Progenitor cell of endocrine pancreas (in vitro differentiated cells): ENCODE measurements around the gene ATP1A3. TPM values are rescaled to one million over a fixed set of nuclear protein-coding genes. Genes with fewer than 3 reads are reported as not detected.

ENCODE experiments used
- DNase-seq: peaks from one replicate; pipeline ENCODE4 v3.0.0; 2021; ENCODE audit warnings: low spot score; ENCODE audit not compliant: unreplicated experiment
- H3K27ac Mint-ChIP-seq: 2 replicates; pipeline ENCODE4 v1.8.0; 2021; ENCODE audit warnings: mild to moderate bottlenecking, moderate library complexity, mixed read lengths
- H3K27me3 Mint-ChIP-seq: 2 replicates; pipeline ENCODE4 v1.8.0; 2021; ENCODE audit warnings: mixed read lengths
- H3K36me3 Mint-ChIP-seq: 2 replicates; pipeline ENCODE4 v1.8.0; 2022; ENCODE audit warnings: mixed read lengths; ENCODE audit not compliant: insufficient read depth
- H3K4me1 Mint-ChIP-seq: 2 replicates; pipeline ENCODE4 v1.8.0; 2021; ENCODE audit warnings: low read depth, mixed read lengths
- H3K4me3 Mint-ChIP-seq: 2 replicates; pipeline ENCODE4 v1.8.0; 2021; ENCODE audit warnings: low read depth, mild to moderate bottlenecking, moderate library complexity, mixed read lengths
- H3K9me3 Mint-ChIP-seq: 2 replicates; pipeline ENCODE4 v1.8.0; 2021; ENCODE audit warnings: low read depth, mixed read lengths
- CTCF ChIP-seq: fragments of 200-600 bp; sonication (generic); IDR thresholded peaks from one replicate; pipeline ENCODE4 v1.5.0; 2021; ENCODE audit warnings: antibody characterized with exemption, mild to moderate bottlenecking; ENCODE audit not compliant: unreplicated experiment
- total RNA-seq: library from RNA; stranded (reverse); gene quantifications from 2 replicates; pipeline ENCODE4 v1.2.1, GENCODE V29; 2021

ATP1A3 gene
- total RNA-seq, 1 donor from 2014 or later: 0.29 TPM

- Mint-ChIP-seq H3K9me3 (no peaks in the 10 kb centered on the region), H3K4me1 (peaks cover 6% of the 10 kb centered on the region), H3K27me3 (no peaks in the 10 kb centered on the region), H3K27ac (peak overlapping the region; percentile 91), H3K4me3 (peak overlapping the region; percentile 83), H3K36me3 (peaks cover 1% of the 10 kb centered on the region)
- peak; percentile 71 for DNase-seq
- TF ChIP-seq CTCF: no peak
Measured at GRCh38 chr19:41958367-41959055, 35.5 kb downstream of the ATP1A3 start.

GRCh38 chr19:41957838-41958366 is 36.1 kb downstream of the ATP1A3 start:
- Mint-ChIP-seq H3K4me3 (peak overlapping the region; percentile 83), H3K36me3 (peaks cover 1% of the 10 kb centered on the region), H3K27me3 (no peaks in the 10 kb centered on the region), H3K9me3 (no peaks in the 10 kb centered on the region), H3K27ac (peak overlapping the region; percentile 91), H3K4me1 (peaks cover 6% of the 10 kb centered on the region)
- DNase-seq: peak; percentile 60
- TF ChIP-seq CTCF: peak; percentile 86

- Mint-ChIP-seq H3K27me3 (no peaks in the 10 kb centered on the region), H3K4me1 (peaks cover 6% of the 10 kb centered on the region), H3K4me3 (peak overlapping the region; percentile 83), H3K9me3 (no peaks in the 10 kb centered on the region), H3K36me3 (peaks cover 1% of the 10 kb centered on the region), H3K27ac (peak overlapping the region; percentile 91)
- no peak for TF ChIP-seq CTCF
- no peak for DNase-seq
Measured at GRCh38 chr19:41957161-41957837, 36.7 kb downstream of the ATP1A3 start.

GRCh38 chr19:41956621-41957020 is 37.4 kb downstream of the ATP1A3 start:
- Mint-ChIP-seq H3K4me3 (no peak overlapping the region), H3K4me1 (peaks cover 8% of the 10 kb centered on the region), H3K9me3 (no peaks in the 10 kb centered on the region), H3K27me3 (no peaks in the 10 kb centered on the region), H3K27ac (no peak overlapping the region), H3K36me3 (peaks cover 1% of the 10 kb centered on the region)
- TF ChIP-seq CTCF: no peak
- no peak for DNase-seq

GRCh38 chr19:41955521-41955920 is 38.5 kb downstream of the ATP1A3 start:
- H3K27me3 Mint-ChIP-seq: no peaks in the 10 kb centered on the region
- no peaks in the 10 kb centered on the region for H3K9me3 Mint-ChIP-seq
- H3K36me3 Mint-ChIP-seq: peaks cover 1% of the 10 kb centered on the region
- H3K4me1 Mint-ChIP-seq: peaks cover 8% of the 10 kb centered on the region
- no peak overlapping the region for H3K4me3 Mint-ChIP-seq
- no peak overlapping the region for H3K27ac Mint-ChIP-seq
- TF ChIP-seq CTCF: no peak
- no peak for DNase-seq
